GM19193 (cell line): ENCODE results near the gene PCA3.

Experiments used
- POLR2A ChIP-seq: IDR thresholded peaks from 4 replicates; pipeline ENCODE4 v1.6.1; 2011; ENCODE audit not compliant: insufficient read depth, insufficient read length; ENCODE audit errors: extremely low read depth

PCA3 gene

GRCh38 chr9:76764138-76764537, at the start of gene PCA3:
TSS of gene PCA3 (plus strand) at chr9:76764438.
- TF ChIP-seq POLR2A, result no peak

- no peak for TF ChIP-seq POLR2A
These were observed 48.1 kb upstream of the PCA3 start for GRCh38 chr9:76716085-76716672.

GRCh38 chr9:76717176-76717575, 47.1 kb upstream of the PCA3 start:
- TF ChIP-seq POLR2A, result no peak

- no peak for TF ChIP-seq POLR2A
These were observed 46.6 kb upstream of the PCA3 start for GRCh38 chr9:76717613-76718012.

GRCh38 chr9:76718166-76718565, 46.1 kb upstream of the PCA3 start:
- TF ChIP-seq POLR2A, result no peak

GRCh38 chr9:76720245-76720644, 44.0 kb upstream of the PCA3 start:
- no peak for TF ChIP-seq POLR2A

- TF ChIP-seq POLR2A, result no peak
These were observed 39.2 kb upstream of the PCA3 start for GRCh38 chr9:76725011-76725546.

GRCh38 chr9:76725885-76726284, 38.4 kb upstream of the PCA3 start:
- TF ChIP-seq POLR2A, result no peak

- no peak for TF ChIP-seq POLR2A
These were observed 35.1 kb upstream of the PCA3 start for GRCh38 chr9:76729116-76729515.

- no peak for TF ChIP-seq POLR2A
These were observed 34.1 kb upstream of the PCA3 start for GRCh38 chr9:76729980-76730737.

GRCh38 chr9:76730801-76731200, 33.4 kb upstream of the PCA3 start:
- TF ChIP-seq POLR2A, result no peak

GRCh38 chr9:76732341-76732958, 31.8 kb upstream of the PCA3 start:
- no peak for TF ChIP-seq POLR2A

GRCh38 chr9:76733096-76733495, 31.1 kb upstream of the PCA3 start:
- no peak for TF ChIP-seq POLR2A

GRCh38 chr9:76734716-76735115, 29.5 kb upstream of the PCA3 start:
- no peak for TF ChIP-seq POLR2A

GRCh38 chr9:76737154-76737902, 26.9 kb upstream of the PCA3 start:
- TF ChIP-seq POLR2A, result no peak
